HepG2 (cell line): ENCODE data around the gene SEC14L5. TPM values are rescaled to one million over a fixed set of nuclear protein-coding genes. Genes with fewer than 3 reads are reported as not detected.
A peak's percentile ranks its signal among the peaks of the same experiment; 100 is the strongest.

ENCODE experiments used
- CAMTA2 ChIP-seq: sonication (generic); formaldehyde crosslinking; IDR thresholded peaks from 2 replicates; pipeline ENCODE4 v1.4.0; 2020; ENCODE audit warnings: mild to moderate bottlenecking, missing genetic modification reagents, borderline replicate concordance
- HDAC1 ChIP-seq: sonication (generic); formaldehyde crosslinking; IDR thresholded peaks from 2 replicates; pipeline ENCODE4 v1.5.1; 2020; ENCODE audit warnings: mild to moderate bottlenecking, missing genetic modification reagents
- KLF15 ChIP-seq: sonication (generic); formaldehyde crosslinking; IDR thresholded peaks from 2 replicates; pipeline ENCODE4 v1.8.1; 2023; ENCODE audit warnings: borderline replicate concordance, mild to moderate bottlenecking, inconsistent platforms, missing genetic modification reagents, mixed read lengths
- MAFK ChIP-seq, 2 experiments: IDR thresholded peaks in 1 of 2; conservative IDR thresholded peaks in 1 of 2; 2 replicates each; pipeline ENCODE4 v1.6.1; 2011; ENCODE audit warnings: improper control_type of control experiment in 2 of 2, low read length in 2 of 2
- MXD4 ChIP-seq: IDR thresholded peaks from 2 replicates; pipeline ENCODE4 v1.6.1; 2016; ENCODE audit warnings: mild to moderate bottlenecking, missing biosample characterization, missing genetic modification reagents
- NKX3-1 ChIP-seq: sonication (generic); formaldehyde crosslinking; IDR thresholded peaks from 2 replicates; pipeline ENCODE4 v1.5.0; 2020; ENCODE audit warnings: missing genetic modification reagents
- PRMT3 ChIP-seq: sonication (generic); formaldehyde crosslinking; IDR thresholded peaks from 2 replicates; pipeline ENCODE4 v1.8.1; 2022; ENCODE audit warnings: low read depth, mild to moderate bottlenecking, moderate library complexity, missing genetic modification reagents, borderline replicate concordance
- PRPF4 ChIP-seq: fragments of 200-400 bp; formaldehyde crosslinking; IDR thresholded peaks from 2 replicates; pipeline ENCODE4 v1.6.1; 2016; ENCODE audit warnings: low read length, low read depth; ENCODE audit not compliant: poor library complexity, severe bottlenecking
- RBAK ChIP-seq: sonication (generic); formaldehyde crosslinking; IDR thresholded peaks from 2 replicates; pipeline ENCODE4 v1.5.1; 2020; ENCODE audit warnings: mild to moderate bottlenecking, missing genetic modification reagents
- STAT6 ChIP-seq: sonication (generic); formaldehyde crosslinking; IDR thresholded peaks from 2 replicates; pipeline ENCODE4 v1.4.0; 2020; ENCODE audit warnings: missing genetic modification reagents, mild to moderate bottlenecking, borderline replicate concordance
- TBX2 ChIP-seq: sonication (generic); formaldehyde crosslinking; IDR thresholded peaks from 2 replicates; pipeline ENCODE4 v1.5.0; 2020; ENCODE audit warnings: missing genetic modification reagents, mild to moderate bottlenecking, borderline replicate concordance
- ZBTB34 ChIP-seq: sonication (generic); formaldehyde crosslinking; IDR thresholded peaks from 2 replicates; pipeline ENCODE4 v1.8.0; 2022; ENCODE audit warnings: mild to moderate bottlenecking, missing genetic modification reagents
- ZNF260 ChIP-seq: sonication (generic); formaldehyde crosslinking; IDR thresholded peaks from 2 replicates; pipeline ENCODE4 v1.4.0; 2020; ENCODE audit warnings: missing genetic modification reagents, low read depth, mild to moderate bottlenecking, borderline replicate concordance
- ZNF33A ChIP-seq: sonication (generic); formaldehyde crosslinking; IDR thresholded peaks from 2 replicates; pipeline ENCODE4 v1.5.1; 2020; ENCODE audit warnings: missing genetic modification reagents, mild to moderate bottlenecking, moderate library complexity, borderline replicate concordance
- ZNF460 ChIP-seq: sonication (generic); formaldehyde crosslinking; IDR thresholded peaks from 2 replicates; pipeline ENCODE4 v1.5.1; 2020; ENCODE audit warnings: missing genetic modification reagents, mild to moderate bottlenecking, borderline replicate concordance
- ZNF570 ChIP-seq: sonication (generic); formaldehyde crosslinking; IDR thresholded peaks from 2 replicates; pipeline ENCODE4 v1.4.0; 2020; ENCODE audit warnings: mild to moderate bottlenecking, missing genetic modification reagents, borderline replicate concordance
- ZNF672 ChIP-seq: sonication (generic); formaldehyde crosslinking; IDR thresholded peaks from 2 replicates; pipeline ENCODE4 v1.8.1; 2022; ENCODE audit warnings: missing genetic modification reagents
- ZNF724P ChIP-seq: sonication (generic); formaldehyde crosslinking; IDR thresholded peaks from 2 replicates; pipeline ENCODE4 v1.8.0; 2022; ENCODE audit warnings: missing genetic modification reagents, borderline replicate concordance
- ZNF772 ChIP-seq: sonication (generic); formaldehyde crosslinking; IDR thresholded peaks from 2 replicates; pipeline ENCODE4 v1.5.0; 2020; ENCODE audit warnings: mild to moderate bottlenecking, missing genetic modification reagents
- polyA plus RNA-seq, 8 experiments: library from polyadenylated mRNA; depleted of rRNA in 3 of 8; stranded (reverse) in 7 of 8; unstranded in 1 of 8; fragments of >200 nt; fragmentation: Illumina TruSeq in 4 of 8; extraction: Trizol in 4 of 8; gene quantifications; 2 replicates each; pipeline versions ENCODE4 v1.2.1 to v1.2.3, GENCODE V29; 2011 to 2016; ENCODE audit warnings: low read depth in 4 of 8, missing spikeins in 1 of 8, mixed read lengths in 1 of 8; ENCODE audit not compliant: insufficient read depth in 1 of 8
- total RNA-seq, 5 experiments: library from RNA; depleted of rRNA; stranded (reverse); fragments of >200 nt; fragmentation: Illumina TruSeq; extraction: Trizol; gene quantifications; 2 replicates each; pipeline ENCODE4 v1.2.3, GENCODE V29; 2016; ENCODE audit warnings: low read depth in 1 of 5

The SEC14L5 gene
- total and polyA plus RNA-seq, 2 of the 13 experiments (the other 11 are each of a cell fraction or from before 2014, with no cell fraction given): 0.40 to 0.42 TPM

GRCh38 chr16:4936181-4936990, 21.7 kb upstream of the SEC14L5 start (continued):
- no peak for TF ChIP-seq KLF15 (CRISPR knock-in tag)
- no peak for TF ChIP-seq PRMT3
- peak; percentile 23; the same call in 1 of the 2 replicates for TF ChIP-seq ZNF772 (CRISPR knock-in tag)
- TF ChIP-seq ZNF260 (CRISPR knock-in tag): no peak
- no peak for TF ChIP-seq ZBTB34 (CRISPR knock-in tag)
- TF ChIP-seq ZNF672 (CRISPR knock-in tag): no peak
- TF ChIP-seq HDAC1 (CRISPR knock-in tag): peak; percentile 69; the same call in 1 of the 2 replicates
- TF ChIP-seq CAMTA2 (CRISPR knock-in tag): no peak
- no peak for TF ChIP-seq ZNF570 (CRISPR knock-in tag)
- peak; percentile 34; the same call in 1 of the 2 replicates for TF ChIP-seq NKX3-1
- peak; percentile 78; the same call in 1 of the 2 replicates for TF ChIP-seq ZNF33A (CRISPR knock-in tag)
- TF ChIP-seq MXD4 (CRISPR knock-in tag): no peak
- no peak; the same call in 1 of the 2 replicates for TF ChIP-seq ZNF460 (CRISPR knock-in tag)
- TF ChIP-seq TBX2 (CRISPR knock-in tag): peak; percentile 48
- TF ChIP-seq ZNF724P (CRISPR knock-in tag): 0 out of 2 replicates have a peak, but pooled peaks have one; percentile 35
- no peak for TF ChIP-seq MAFK (conservative IDR thresholded peaks at IDR 0.05 in 1 of 2, IDR thresholded peaks at IDR 0.05 in 1 of 2; ENCODE audit: low read length in 2 of 2)
- TF ChIP-seq STAT6 (CRISPR knock-in tag): no peak
- TF ChIP-seq RBAK (CRISPR knock-in tag): no peak
- no peak for TF ChIP-seq PRPF4
